ENCODE results near the gene SMO.
"Not testable (repeated sequence)": the region's sequence is repeated elsewhere in the genome, so short reads cannot be mapped to it uniquely, and the experiment has no call there.

Gene SMO

GRCh38 chr7:129169686-129170440, 18.6 kb upstream of the SMO start:
- DNase-seq (ENCODE audit: low spot score): no peak

GRCh38 chr7:129170441-129171021, 17.9 kb upstream of the SMO start:
- no peak for DNase-seq (ENCODE audit: low spot score)

GRCh38 chr7:129173861-129174260, 14.6 kb upstream of the SMO start:
- not testable (repeated sequence) for DNase-seq (ENCODE audit: low spot score)

- no peak for DNase-seq (ENCODE audit: low spot score)
These were observed 11.3 kb upstream of the SMO start for GRCh38 chr7:129176916-129177710.

- no peak for DNase-seq (ENCODE audit: low spot score)
These were observed 3.3 kb upstream of the SMO start for GRCh38 chr7:129184981-129185670.

GRCh38 chr7:129186749-129187260, 1.6 kb upstream of the SMO start:
- no peak for DNase-seq (ENCODE audit: low spot score)

GRCh38 chr7:129187681-129188371, 607 bp upstream of the SMO start:
- no peak for DNase-seq (ENCODE audit: low spot score)

GRCh38 chr7:129188892-129189660, 643 bp downstream of the SMO start:
- no peak for DNase-seq (ENCODE audit: low spot score)

GRCh38 chr7:129189661-129190310, 1.4 kb downstream of the SMO start:
- no peak for DNase-seq (ENCODE audit: low spot score)

- no peak for DNase-seq (ENCODE audit: low spot score)
These were observed 2.8 kb downstream of the SMO start for GRCh38 chr7:129191272-129191671.

- DNase-seq (ENCODE audit: low spot score): no peak
These were observed 5.5 kb downstream of the SMO start for GRCh38 chr7:129193892-129194291.

- DNase-seq (ENCODE audit: low spot score): no peak
These were observed 9.3 kb downstream of the SMO start for GRCh38 chr7:129197771-129198170.

- DNase-seq (ENCODE audit: low spot score): no peak
These were observed 11.0 kb downstream of the SMO start for GRCh38 chr7:129199406-129199805.

GRCh38 chr7:129202058-129202777, 13.8 kb downstream of the SMO start:
- no peak for DNase-seq (ENCODE audit: low spot score)

- no peak for DNase-seq (ENCODE audit: low spot score)
These were observed 14.8 kb downstream of the SMO start for GRCh38 chr7:129203050-129203741.

GRCh38 chr7:129205126-129205818, 16.8 kb downstream of the SMO start:
- DNase-seq (ENCODE audit: low spot score): no peak

- no peak for DNase-seq (ENCODE audit: low spot score)
These were observed 17.8 kb downstream of the SMO start for GRCh38 chr7:129205987-129206785.

- no peak for DNase-seq (ENCODE audit: low spot score)
These were observed 20.2 kb downstream of the SMO start for GRCh38 chr7:129208667-129209066.

All from CD4-positive, alpha-beta T cell treated with Interleukin-15 for 4 hours (primary cell).